ENCODE results near the gene OR2AG1.

Gene OR2AG1

GRCh38 chr11:6782720-6783119 lies at the start of gene OR2AG1:
OR2AG1 (plus strand) TSS chr11:6783020; CDS start chr11:6785038, 2,018 bp downstream.
- no peak for DNase-seq (ENCODE audit: low spot score)

- no peak for DNase-seq (ENCODE audit: low spot score)
Measured at GRCh38 chr11:6733326-6734275, 49.2 kb upstream of the OR2AG1 start.

GRCh38 chr11:6734616-6735015 lies 48.2 kb upstream of the OR2AG1 start:
- DNase-seq (ENCODE audit: low spot score), result no peak

GRCh38 chr11:6735306-6735705 lies 47.5 kb upstream of the OR2AG1 start:
- no peak for DNase-seq (ENCODE audit: low spot score)

GRCh38 chr11:6736495-6737121 lies 46.2 kb upstream of the OR2AG1 start:
- DNase-seq (ENCODE audit: low spot score), result no peak

GRCh38 chr11:6737872-6738466 lies 44.9 kb upstream of the OR2AG1 start:
- peak; percentile 15 for DNase-seq (ENCODE audit: low spot score)

GRCh38 chr11:6738590-6738989 lies 44.2 kb upstream of the OR2AG1 start:
- DNase-seq (ENCODE audit: low spot score), result no peak

- no peak for DNase-seq (ENCODE audit: low spot score)
Measured at GRCh38 chr11:6742260-6742659, 40.6 kb upstream of the OR2AG1 start.

- no peak for DNase-seq (ENCODE audit: low spot score)
Measured at GRCh38 chr11:6745018-6745417, 37.8 kb upstream of the OR2AG1 start.

GRCh38 chr11:6745465-6746015 lies 37.3 kb upstream of the OR2AG1 start:
- DNase-seq (ENCODE audit: low spot score), result no peak

GRCh38 chr11:6746086-6746618 lies 36.7 kb upstream of the OR2AG1 start:
- DNase-seq (ENCODE audit: low spot score), result no peak

- no peak for DNase-seq (ENCODE audit: low spot score)
Measured at GRCh38 chr11:6746626-6747025, 36.2 kb upstream of the OR2AG1 start.

- DNase-seq (ENCODE audit: low spot score), result no peak
Measured at GRCh38 chr11:6747097-6747668, 35.6 kb upstream of the OR2AG1 start.

GRCh38 chr11:6755303-6755952 lies 27.4 kb upstream of the OR2AG1 start:
- DNase-seq (ENCODE audit: low spot score), result peak; percentile 19

GRCh38 chr11:6755953-6756347 lies 26.9 kb upstream of the OR2AG1 start:
- no peak for DNase-seq (ENCODE audit: low spot score)

- DNase-seq (ENCODE audit: low spot score), result peak; percentile 20
Measured at GRCh38 chr11:6757373-6757967, 25.4 kb upstream of the OR2AG1 start.

GRCh38 chr11:6771926-6772893 lies 10.6 kb upstream of the OR2AG1 start, which contains the start of gene OR2AG2:
OR2AG2 (minus strand) TSS chr11:6771976; CDS start chr11:6768957, 3,019 bp downstream.
- DNase-seq (ENCODE audit: low spot score), result no peak

- DNase-seq (ENCODE audit: low spot score), result no peak
Measured at GRCh38 chr11:6778518-6778917, 4.3 kb upstream of the OR2AG1 start.

GRCh38 chr11:6780829-6781228 lies 2.0 kb upstream of the OR2AG1 start:
- no peak for DNase-seq (ENCODE audit: low spot score)

GRCh38 chr11:6790546-6790945 lies 7.7 kb downstream of the OR2AG1 start:
- no peak for DNase-seq (ENCODE audit: low spot score)

All from hepatic stellate cell (primary cell).